ENCODE results near the gene RACGAP1. TPM values are rescaled to one million over a fixed set of nuclear protein-coding genes. Genes with fewer than 3 reads are reported as not detected.

Gene RACGAP1
- total and polyA plus RNA-seq, 2 of the 8 experiments (the other 6 are each of a cell fraction or from before 2014, with no cell fraction given): 18.0 to 66.3 TPM

DNA sequence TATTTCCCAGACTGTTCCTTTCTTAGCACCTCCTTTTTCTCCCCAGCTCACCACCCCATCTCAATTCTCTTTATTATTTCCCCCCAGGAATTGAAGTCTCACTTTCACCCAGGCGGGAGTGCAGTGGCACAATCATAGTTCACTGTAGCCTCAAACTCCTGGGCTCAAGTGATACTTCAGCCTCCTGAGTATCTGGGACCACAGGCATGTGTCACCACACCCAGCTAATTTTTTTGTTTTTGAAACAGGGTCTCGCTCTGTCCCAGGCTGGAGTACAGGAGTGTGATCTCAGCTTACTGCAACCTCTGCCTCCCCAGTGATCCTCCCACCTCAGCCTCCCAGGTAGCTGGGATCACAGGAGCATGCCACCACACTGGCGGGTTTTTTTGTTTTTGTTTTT lies 11.0 kb downstream of the RACGAP1 start:
- H4K8ac ChIP-seq (ENCODE audit: extremely low read depth, insufficient read depth, low read length): no peak overlapping the region
- ChIA-PET POLR2A (ENCODE audit: partially characterized antibody) (no interaction called here), CTCF (ENCODE audit: partially characterized antibody) (interaction anchor here (0.7 to 1.9 kb wide), 5 partner anchors 11 to 219 kb away, joined by 3 to 8 read pairs (median 3); no protein-coding TSS in a partner anchor)
- no peak overlapping the region for H2BK20ac ChIP-seq (ENCODE audit: low read length)
- H3K4me1 ChIP-seq (replicated peaks in 1 of 4; ENCODE audit: control insufficient read depth in 3 of 4, insufficient read depth in 4 of 4, low read length in 3 of 4): peaks cover 0 to 2% (median 0%) of the 10 kb centered on the region in 4 experiments; a peak in 1 of 7 replicates
- H3K79me1 ChIP-seq (ENCODE audit: low read depth, low read length): peaks cover 7% of the 10 kb centered on the region
- H3K27me3 ChIP-seq (replicated peaks in 1 of 4; ENCODE audit: control insufficient read depth in 3 of 4, extremely low read depth in 1 of 4, insufficient read depth in 3 of 4, low read length in 3 of 4): no peaks in the 10 kb centered on the region
- no peak overlapping the region for H2BK15ac ChIP-seq (ENCODE audit: low read length)
- peaks cover 0 to 12% (median 2%) of the 10 kb centered on the region in 4 experiments; a peak in 2 of 8 replicates for H3K36me3 ChIP-seq (ENCODE audit: control insufficient read depth in 2 of 4, insufficient read depth in 4 of 4, low read length in 3 of 4)
- no peak overlapping the region for H3K27ac ChIP-seq (ENCODE audit: low read depth, low read length)
- no peak overlapping the region for H3K14ac ChIP-seq (ENCODE audit: insufficient read length)
- H3K9me3 ChIP-seq (ENCODE audit: insufficient read depth in 2 of 2, low read depth in 1 of 2, low read length in 1 of 2): no peaks in the 10 kb centered on the region
- H4K5ac ChIP-seq (ENCODE audit: insufficient read length, low read depth, low read length): no peak overlapping the region
- no peak for DNase-seq (ENCODE audit: low read depth in 1 of 2, low spot score in 2 of 2)
- H4K91ac ChIP-seq (replicated peaks; ENCODE audit: insufficient read length, low read length): no peak overlapping the region
- no peak overlapping the region for H3K4me3 ChIP-seq (ENCODE audit: extremely low read depth in 1 of 4, insufficient read depth in 2 of 4, low read depth in 3 of 4, low read length in 4 of 4)
- H2BK5ac ChIP-seq (ENCODE audit: low read depth, low read length): no peak overlapping the region
- no peak for FAIRE-seq
- H3K56ac ChIP-seq (replicated peaks; ENCODE audit: insufficient read length, low read depth, low read length): no peak overlapping the region
- no peak overlapping the region for H3K23ac ChIP-seq (ENCODE audit: insufficient read length)
- H3K18ac ChIP-seq (ENCODE audit: extremely low read depth, low read length): no peak overlapping the region
- H2BK120ac ChIP-seq (replicated peaks; ENCODE audit: low read depth, low read length): no peak overlapping the region
- TF ChIP-seq RBBP5 (IDR thresholded peaks at IDR 0.05; ENCODE audit: borderline replicate concordance, low read depth, low read length) (no peak), JUND (IDR thresholded peaks at IDR 0.05; ENCODE audit: low read length) (no peak)
- no peak overlapping the region for H2AK5ac ChIP-seq (ENCODE audit: low read depth, low read length)
- no peak overlapping the region for H2BK12ac ChIP-seq (ENCODE audit: low read depth, low read length)
- no peak overlapping the region for H3K4me2 ChIP-seq (ENCODE audit: insufficient read depth in 1 of 2, low read depth in 2 of 2, low read length in 2 of 2)
- peaks cover 0 to 30% of the 10 kb centered on the region in 2 experiments; a peak in 2 of 4 replicates for H3K79me2 ChIP-seq (ENCODE audit: control insufficient read depth in 1 of 2, insufficient read depth in 2 of 2, low read length in 2 of 2)
- 91% methylated on average over 3 of the region's 3 CpGs; no CpG with 5 or more reads in 1 of the 2 experiments for WGBS, 2 experiments (ENCODE audit: extremely low coverage in 1 of 2, insufficient coverage in 1 of 2, insufficient read length in 1 of 2, insufficient replicate concordance in 2 of 2, low coverage in 1 of 2, low lambda C conversion rate in 2 of 2, missing lambda C conversion rate in 1 of 2)
- peaks cover 0 to 2% of the 10 kb centered on the region in 2 experiments for H4K20me1 ChIP-seq (replicated peaks in 1 of 2; ENCODE audit: control insufficient read depth in 1 of 2, insufficient read depth in 2 of 2, low read length in 2 of 2)
- peaks cover 2% of the 10 kb centered on the region; the same call in 1 of the 2 replicates for H3K23me2 ChIP-seq (ENCODE audit: low read depth, low read length)
- H3K4ac ChIP-seq (replicated peaks; ENCODE audit: insufficient read length, low read depth, low read length): no peak overlapping the region
- H2AFZ ChIP-seq (ENCODE audit: low read length): no peak overlapping the region
- peak overlapping the region in 1 of 4 experiments; percentile 32; a peak in 1 of 7 replicates for H3K9ac ChIP-seq (replicated peaks in 1 of 4; ENCODE audit: extremely low read depth in 1 of 4, low read depth in 3 of 4, low read length in 3 of 4)
